HepG2 (cell line): Measurements from ENCODE around the gene CAPN12. TPM values are rescaled to one million over a fixed set of nuclear protein-coding genes. Genes with fewer than 3 reads are reported as not detected.

Experiments
- ATAD3A ChIP-seq: sonication (generic); formaldehyde crosslinking; IDR thresholded peaks from 2 replicates; pipeline ENCODE4 v1.4.0; 2020; ENCODE audit warnings: missing genetic modification reagents
- ETV5 ChIP-seq: IDR thresholded peaks from 2 replicates; pipeline ENCODE4 v1.6.1; 2018; ENCODE audit warnings: missing biosample characterization, missing genetic modification reagents, inconsistent platforms, borderline replicate concordance
- FOXA1 ChIP-seq, 2 experiments: fragments of 450-650 bp in 1 of 2; sonication (generic) in 1 of 2; formaldehyde crosslinking in 1 of 2; IDR thresholded peaks; 2 replicates each; pipeline versions ENCODE4 v1.4.0 to v1.6.1; 2016 to 2020; ENCODE audit warnings: missing genetic modification reagents in 1 of 2
- FOXM1 ChIP-seq: sonication (generic); formaldehyde crosslinking; IDR thresholded peaks from 2 replicates; pipeline ENCODE4 v1.5.0; 2020; ENCODE audit warnings: missing genetic modification reagents
- GATAD2A ChIP-seq: IDR thresholded peaks from 2 replicates; pipeline ENCODE4 v1.6.1; 2016
- HDAC2 ChIP-seq: sonication (generic); formaldehyde crosslinking; IDR thresholded peaks from 2 replicates; pipeline ENCODE4 v1.4.0; 2020; ENCODE audit warnings: missing genetic modification reagents
- HHEX ChIP-seq: IDR thresholded peaks from 2 replicates; pipeline ENCODE4 v1.6.1; 2016; ENCODE audit warnings: control low read depth
- HMGA1 ChIP-seq: sonication (generic); formaldehyde crosslinking; conservative IDR thresholded peaks from 2 replicates; pipeline ENCODE4 v1.4.0; 2020; ENCODE audit warnings: missing genetic modification reagents
- HNRNPLL ChIP-seq: fragments of 200-400 bp; formaldehyde crosslinking; IDR thresholded peaks from 2 replicates; pipeline ENCODE4 v1.6.1; 2017; ENCODE audit warnings: mild to moderate bottlenecking, low read depth, low read length; ENCODE audit not compliant: poor library complexity, severe bottlenecking
- HOXA3 ChIP-seq: sonication (generic); formaldehyde crosslinking; IDR thresholded peaks from 2 replicates; pipeline ENCODE4 v1.5.0; 2020; ENCODE audit warnings: missing genetic modification reagents
- NR1H2 ChIP-seq: sonication (generic); formaldehyde crosslinking; IDR thresholded peaks from 2 replicates; pipeline ENCODE4 v1.8.1; 2022; ENCODE audit warnings: low read depth, missing genetic modification reagents, borderline replicate concordance
- RFXANK ChIP-seq: IDR thresholded peaks from 2 replicates; pipeline ENCODE4 v1.6.1; 2016
- SAP130 ChIP-seq: IDR thresholded peaks from 2 replicates; pipeline ENCODE4 v1.6.1; 2016; ENCODE audit warnings: low read depth
- SIN3B ChIP-seq: fragments of 150-350 bp; IDR thresholded peaks from 2 replicates; pipeline ENCODE4 v1.6.1; 2014; ENCODE audit warnings: low read length
- SNAPC5 ChIP-seq: sonication (generic); formaldehyde crosslinking; IDR thresholded peaks from 2 replicates; pipeline ENCODE4 v1.8.1; 2023; ENCODE audit warnings: mild to moderate bottlenecking, missing genetic modification reagents, borderline replicate concordance
- SOX13 ChIP-seq, 3 experiments: fragments of 450-650 bp in 1 of 3; sonication (generic) in 1 of 3; formaldehyde crosslinking in 1 of 3; IDR thresholded peaks in 2 of 3; conservative IDR thresholded peaks in 1 of 3; 2 replicates each; pipeline versions ENCODE4 v1.5.0 to v1.6.1; 2016 to 2020; ENCODE audit warnings: antibody characterized with exemption in 1 of 3, mild to moderate bottlenecking in 1 of 3, missing compliant biosample characterization in 1 of 3, missing genetic modification reagents in 1 of 3, moderate library complexity in 1 of 3
- SUZ12 ChIP-seq: fragments of 150-350 bp; IDR thresholded peaks from 2 replicates; pipeline ENCODE4 v1.6.1; 2014; ENCODE audit warnings: low read depth, low read length
- ZBTB1 ChIP-seq: sonication (generic); formaldehyde crosslinking; IDR thresholded peaks from 2 replicates; pipeline ENCODE4 v1.4.0; 2020; ENCODE audit warnings: missing genetic modification reagents, borderline replicate concordance
- ZBTB7B ChIP-seq: sonication (generic); formaldehyde crosslinking; IDR thresholded peaks from 2 replicates; pipeline ENCODE4 v1.4.0; 2020; ENCODE audit warnings: missing genetic modification reagents
- ZNF124 ChIP-seq: sonication (generic); formaldehyde crosslinking; IDR thresholded peaks from 2 replicates; pipeline ENCODE4 v1.4.0; 2020; ENCODE audit warnings: missing genetic modification reagents
- ZNF629 ChIP-seq: sonication (generic); formaldehyde crosslinking; conservative IDR thresholded peaks from 2 replicates; pipeline ENCODE4 v1.5.0; 2020; ENCODE audit warnings: missing genetic modification reagents
- polyA plus RNA-seq, 8 experiments: library from polyadenylated mRNA; depleted of rRNA in 3 of 8; stranded (reverse) in 7 of 8; unstranded in 1 of 8; fragments of >200 nt; fragmentation: Illumina TruSeq in 4 of 8; extraction: Trizol in 4 of 8; gene quantifications; 2 replicates each; pipeline versions ENCODE4 v1.2.1 to v1.2.3, GENCODE V29; 2011 to 2016; ENCODE audit warnings: low read depth in 4 of 8, missing spikeins in 1 of 8, mixed read lengths in 1 of 8; ENCODE audit not compliant: insufficient read depth in 1 of 8
- total RNA-seq, 5 experiments: library from RNA; depleted of rRNA; stranded (reverse); fragments of >200 nt; fragmentation: Illumina TruSeq; extraction: Trizol; gene quantifications; 2 replicates each; pipeline ENCODE4 v1.2.3, GENCODE V29; 2016; ENCODE audit warnings: low read depth in 1 of 5
- TF ChIP-seq, protein P1 (sequence below): sonication (generic); formaldehyde crosslinking; IDR thresholded peaks from 2 replicates; pipeline ENCODE4 v1.5.0; 2020; ENCODE audit warnings: mild to moderate bottlenecking, missing genetic modification reagents
- TF ChIP-seq, protein P2 (sequence below): sonication (generic); IDR thresholded peaks from 2 replicates; pipeline ENCODE4 v1.6.1; 2016; ENCODE audit warnings: low read depth, borderline replicate concordance
- TF ChIP-seq, protein P3 (sequence below): sonication (generic); formaldehyde crosslinking; IDR thresholded peaks from 2 replicates; pipeline ENCODE4 v1.5.1; 2020; ENCODE audit warnings: mild to moderate bottlenecking, missing genetic modification reagents, moderate library complexity

The CAPN12 gene
- total and polyA plus RNA-seq, 2 of the 13 experiments (the other 11 are each of a cell fraction or from before 2014, with no cell fraction given) = 1.6 to 13.6 TPM

GRCh38 chr19:38693380-38694223 lies 50.7 kb downstream of the CAPN12 start (continued):
- TF ChIP-seq, protein P1, sequence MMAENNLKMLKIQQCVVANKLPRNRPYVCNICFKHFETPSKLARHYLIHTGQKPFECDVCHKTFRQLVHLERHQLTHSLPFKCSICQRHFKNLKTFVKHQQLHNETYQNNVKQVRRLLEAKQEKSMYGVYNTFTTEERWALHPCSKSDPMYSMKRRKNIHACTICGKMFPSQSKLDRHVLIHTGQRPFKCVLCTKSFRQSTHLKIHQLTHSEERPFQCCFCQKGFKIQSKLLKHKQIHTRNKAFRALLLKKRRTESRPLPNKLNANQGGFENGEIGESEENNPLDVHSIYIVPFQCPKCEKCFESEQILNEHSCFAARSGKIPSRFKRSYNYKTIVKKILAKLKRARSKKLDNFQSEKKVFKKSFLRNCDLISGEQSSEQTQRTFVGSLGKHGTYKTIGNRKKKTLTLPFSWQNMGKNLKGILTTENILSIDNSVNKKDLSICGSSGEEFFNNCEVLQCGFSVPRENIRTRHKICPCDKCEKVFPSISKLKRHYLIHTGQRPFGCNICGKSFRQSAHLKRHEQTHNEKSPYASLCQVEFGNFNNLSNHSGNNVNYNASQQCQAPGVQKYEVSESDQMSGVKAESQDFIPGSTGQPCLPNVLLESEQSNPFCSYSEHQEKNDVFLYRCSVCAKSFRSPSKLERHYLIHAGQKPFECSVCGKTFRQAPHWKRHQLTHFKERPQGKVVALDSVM (CRISPR knock-in tag) = no peak
- TF ChIP-seq SOX13 (IDR thresholded peaks at IDR 0.05) = no peak
- peak in 1 of 2 experiments; percentile 22; a peak in 1 of 4 replicates for TF ChIP-seq SOX13 (CRISPR knock-in tag; conservative IDR thresholded peaks at IDR 0.05 in 1 of 2, IDR thresholded peaks at IDR 0.05 in 1 of 2)
- 0 out of 2 replicates have a peak, but pooled peaks have one; percentile 16 for TF ChIP-seq GATAD2A
- no peak for TF ChIP-seq SUZ12
- no peak for TF ChIP-seq FOXM1 (CRISPR knock-in tag)
- TF ChIP-seq ATAD3A = no peak
- no peak for TF ChIP-seq ZNF629 (CRISPR knock-in tag)
- TF ChIP-seq ETV5 (CRISPR knock-in tag) = peak; percentile 24; the same call in 1 of the 2 replicates
- TF ChIP-seq HOXA3 (CRISPR knock-in tag) = no peak; the same call in 1 of the 2 replicates
- TF ChIP-seq HHEX = no peak
- TF ChIP-seq HNRNPLL = no peak
- no peak for TF ChIP-seq HDAC2 (CRISPR knock-in tag)
- no peak for TF ChIP-seq RFXANK (CRISPR knock-in tag)
- TF ChIP-seq HMGA1 (CRISPR knock-in tag) = no peak
- TF ChIP-seq, protein P2, sequence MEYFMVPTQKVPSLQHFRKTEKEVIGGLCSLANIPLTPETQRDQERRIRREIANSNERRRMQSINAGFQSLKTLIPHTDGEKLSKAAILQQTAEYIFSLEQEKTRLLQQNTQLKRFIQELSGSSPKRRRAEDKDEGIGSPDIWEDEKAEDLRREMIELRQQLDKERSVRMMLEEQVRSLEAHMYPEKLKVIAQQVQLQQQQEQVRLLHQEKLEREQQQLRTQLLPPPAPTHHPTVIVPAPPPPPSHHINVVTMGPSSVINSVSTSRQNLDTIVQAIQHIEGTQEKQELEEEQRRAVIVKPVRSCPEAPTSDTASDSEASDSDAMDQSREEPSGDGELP = peak; percentile 71; the same call in 1 of the 2 replicates
- TF ChIP-seq SIN3B = no peak
- TF ChIP-seq, protein P3, sequence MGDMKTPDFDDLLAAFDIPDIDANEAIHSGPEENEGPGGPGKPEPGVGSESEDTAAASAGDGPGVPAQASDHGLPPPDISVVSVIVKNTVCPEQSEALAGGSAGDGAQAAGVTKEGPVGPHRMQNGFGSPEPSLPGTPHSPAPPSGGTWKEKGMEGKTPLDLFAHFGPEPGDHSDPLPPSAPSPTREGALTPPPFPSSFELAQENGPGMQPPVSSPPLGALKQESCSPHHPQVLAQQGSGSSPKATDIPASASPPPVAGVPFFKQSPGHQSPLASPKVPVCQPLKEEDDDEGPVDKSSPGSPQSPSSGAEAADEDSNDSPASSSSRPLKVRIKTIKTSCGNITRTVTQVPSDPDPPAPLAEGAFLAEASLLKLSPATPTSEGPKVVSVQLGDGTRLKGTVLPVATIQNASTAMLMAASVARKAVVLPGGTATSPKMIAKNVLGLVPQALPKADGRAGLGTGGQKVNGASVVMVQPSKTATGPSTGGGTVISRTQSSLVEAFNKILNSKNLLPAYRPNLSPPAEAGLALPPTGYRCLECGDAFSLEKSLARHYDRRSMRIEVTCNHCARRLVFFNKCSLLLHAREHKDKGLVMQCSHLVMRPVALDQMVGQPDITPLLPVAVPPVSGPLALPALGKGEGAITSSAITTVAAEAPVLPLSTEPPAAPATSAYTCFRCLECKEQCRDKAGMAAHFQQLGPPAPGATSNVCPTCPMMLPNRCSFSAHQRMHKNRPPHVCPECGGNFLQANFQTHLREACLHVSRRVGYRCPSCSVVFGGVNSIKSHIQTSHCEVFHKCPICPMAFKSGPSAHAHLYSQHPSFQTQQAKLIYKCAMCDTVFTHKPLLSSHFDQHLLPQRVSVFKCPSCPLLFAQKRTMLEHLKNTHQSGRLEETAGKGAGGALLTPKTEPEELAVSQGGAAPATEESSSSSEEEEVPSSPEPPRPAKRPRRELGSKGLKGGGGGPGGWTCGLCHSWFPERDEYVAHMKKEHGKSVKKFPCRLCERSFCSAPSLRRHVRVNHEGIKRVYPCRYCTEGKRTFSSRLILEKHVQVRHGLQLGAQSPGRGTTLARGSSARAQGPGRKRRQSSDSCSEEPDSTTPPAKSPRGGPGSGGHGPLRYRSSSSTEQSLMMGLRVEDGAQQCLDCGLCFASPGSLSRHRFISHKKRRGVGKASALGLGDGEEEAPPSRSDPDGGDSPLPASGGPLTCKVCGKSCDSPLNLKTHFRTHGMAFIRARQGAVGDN = peak; percentile 45; the same call in 1 of the 2 replicates
- no peak for TF ChIP-seq ZNF124 (CRISPR knock-in tag)
- no peak for TF ChIP-seq FOXA1 (IDR thresholded peaks at IDR 0.05)
- peak; percentile 40; the same call in 1 of the 2 replicates for TF ChIP-seq FOXA1 (CRISPR knock-in tag; IDR thresholded peaks at IDR 0.05)
- peak; percentile 32; the same call in 1 of the 2 replicates for TF ChIP-seq ZBTB7B (CRISPR knock-in tag)
- peak; percentile 13; the same call in 1 of the 2 replicates for TF ChIP-seq SAP130 (CRISPR knock-in tag)
- TF ChIP-seq SNAPC5 (CRISPR knock-in tag) = no peak
- no peak for TF ChIP-seq ZBTB1 (CRISPR knock-in tag)
- no peak for TF ChIP-seq NR1H2 (CRISPR knock-in tag)
